Measurements from ENCODE around the gene PLIN1. TPM values are rescaled to one million over a fixed set of nuclear protein-coding genes. Genes with fewer than 3 reads are reported as not detected.

PLIN1 gene
- total and polyA plus RNA-seq, 2 donors (not counting 3 experiments of a cell fraction or from before 2014, with no cell fraction given): 0.07 TPM; not detected in 1

DNA sequence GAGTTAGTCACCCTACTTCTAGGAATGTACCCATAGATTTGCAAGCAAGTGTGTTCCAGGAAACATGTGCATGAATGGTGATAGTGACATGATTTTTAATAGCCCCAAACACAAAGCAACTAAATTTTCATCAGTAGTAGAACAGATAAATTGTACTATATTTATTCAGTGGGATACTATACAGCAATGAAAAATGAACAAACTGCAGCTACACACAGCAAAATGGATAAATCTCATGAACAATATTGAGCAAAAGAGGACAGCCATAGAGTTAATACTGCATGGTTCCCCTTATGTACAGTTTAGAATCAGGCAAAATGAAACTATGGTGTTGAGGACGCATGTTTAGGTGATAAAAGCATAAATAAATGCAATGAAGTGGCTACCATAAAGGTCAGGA lies 45.9 kb upstream of the PLIN1 start:
- dilution Hi-C loops (cut with MboI; ENCODE audit: extremely low pct_ligation_motif_present, low sequenced_read_pairs) (no loop called here), intact Hi-C loops (cut with micrococcal nuclease) (no loop called here)
- no TSS peak for BruUV-seq (replicated peaks)
- Histone ChIP-seq H3K4me1 (ENCODE audit: control insufficient read depth, extremely low read depth, insufficient read depth, low read length) (no peaks in the 10 kb centered on the region), H3K9me1 (replicated peaks; ENCODE audit: control insufficient read depth, extremely low read depth, insufficient read depth, low read length) (no peaks in the 10 kb centered on the region), H3K4me2 (ENCODE audit: insufficient read depth, low read length) (no peak overlapping the region), H3K36me3 (ENCODE audit: control insufficient read depth in 2 of 2, extremely low read depth in 1 of 2, insufficient read depth in 2 of 2, low read length in 2 of 2) (no peaks in the 10 kb centered on the region), H2AFZ (ENCODE audit: low read depth, low read length) (no peak overlapping the region), H3K9me3 (replicated peaks; ENCODE audit: control insufficient read depth, insufficient read depth, low read length) (no peaks in the 10 kb centered on the region), H3K27ac (ENCODE audit: insufficient read depth, low read depth, low read length) (no peak overlapping the region), H3K27me3 (ENCODE audit: control insufficient read depth in 2 of 2, insufficient read depth in 2 of 2, low read length in 2 of 2) (peaks cover 14 to 24% of the 10 kb centered on the region in 2 experiments), H3K4me3 (replicated peaks in 1 of 3; ENCODE audit: insufficient read depth in 1 of 3, low read depth in 1 of 3, low read length in 3 of 3) (no peak overlapping the region), H3K9ac (replicated peaks; ENCODE audit: extremely low read depth, insufficient read depth, low read length) (no peak overlapping the region), H3K79me2 (ENCODE audit: control insufficient read depth, insufficient read depth, low read length) (no peaks in the 10 kb centered on the region), H4K20me1 (replicated peaks; ENCODE audit: control insufficient read depth, extremely low read depth, insufficient read depth, low read length) (no peaks in the 10 kb centered on the region)
- no peak for TF ChIP-seq GATA2 (IDR thresholded peaks at IDR 0.05; ENCODE audit: insufficient read depth, insufficient read length, low read depth, low read length)
- TF ChIP-seq, protein P1, sequence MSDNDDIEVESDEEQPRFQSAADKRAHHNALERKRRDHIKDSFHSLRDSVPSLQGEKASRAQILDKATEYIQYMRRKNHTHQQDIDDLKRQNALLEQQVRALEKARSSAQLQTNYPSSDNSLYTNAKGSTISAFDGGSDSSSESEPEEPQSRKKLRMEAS (IDR thresholded peaks at IDR 0.05; ENCODE audit: insufficient read depth, insufficient read length): no peak
- no peak for TF ChIP-seq MYC (IDR thresholded peaks at IDR 0.05; ENCODE audit: low read depth, low read length)
- no peak for TF ChIP-seq POLR2AphosphoS5 (IDR thresholded peaks at IDR 0.05; ENCODE audit: insufficient read depth, low read depth, low read length)
- TF ChIP-seq FOS (IDR thresholded peaks at IDR 0.05; ENCODE audit: borderline replicate concordance, insufficient read depth, low read length): no peak
- TF ChIP-seq JUN (IDR thresholded peaks at IDR 0.05; ENCODE audit: borderline replicate concordance, insufficient read depth, insufficient read length, low read depth): no peak
- TF ChIP-seq, protein P2, sequence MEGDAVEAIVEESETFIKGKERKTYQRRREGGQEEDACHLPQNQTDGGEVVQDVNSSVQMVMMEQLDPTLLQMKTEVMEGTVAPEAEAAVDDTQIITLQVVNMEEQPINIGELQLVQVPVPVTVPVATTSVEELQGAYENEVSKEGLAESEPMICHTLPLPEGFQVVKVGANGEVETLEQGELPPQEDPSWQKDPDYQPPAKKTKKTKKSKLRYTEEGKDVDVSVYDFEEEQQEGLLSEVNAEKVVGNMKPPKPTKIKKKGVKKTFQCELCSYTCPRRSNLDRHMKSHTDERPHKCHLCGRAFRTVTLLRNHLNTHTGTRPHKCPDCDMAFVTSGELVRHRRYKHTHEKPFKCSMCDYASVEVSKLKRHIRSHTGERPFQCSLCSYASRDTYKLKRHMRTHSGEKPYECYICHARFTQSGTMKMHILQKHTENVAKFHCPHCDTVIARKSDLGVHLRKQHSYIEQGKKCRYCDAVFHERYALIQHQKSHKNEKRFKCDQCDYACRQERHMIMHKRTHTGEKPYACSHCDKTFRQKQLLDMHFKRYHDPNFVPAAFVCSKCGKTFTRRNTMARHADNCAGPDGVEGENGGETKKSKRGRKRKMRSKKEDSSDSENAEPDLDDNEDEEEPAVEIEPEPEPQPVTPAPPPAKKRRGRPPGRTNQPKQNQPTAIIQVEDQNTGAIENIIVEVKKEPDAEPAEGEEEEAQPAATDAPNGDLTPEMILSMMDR (IDR thresholded peaks at IDR 0.05; ENCODE audit: extremely low read depth in 1 of 2, insufficient read depth in 1 of 2, low read depth in 1 of 2, low read length in 2 of 2): no peak
- no peak for TF ChIP-seq EZH2 (IDR thresholded peaks at IDR 0.05; ENCODE audit: borderline replicate concordance, low read depth, low read length, severe bottlenecking)
- TF ChIP-seq POLR2A (IDR thresholded peaks at IDR 0.05; ENCODE audit: low read depth, low read length): no peak
- ChIA-PET CTCF (interaction anchor here (1.3 kb wide), 1 partner anchor 15 kb away, joined by 3 read pairs; no protein-coding TSS in a partner anchor), POLR2A (no interaction called here)
- DNase-seq (ENCODE audit: low read depth, low spot score) (no peak), FAIRE-seq (no peak)

All from endothelial cell of umbilical vein (primary cell).